ELR (cell line): ENCODE results near the gene HMCN2.
"Not testable (repeated sequence)": the region's sequence is repeated elsewhere in the genome, so short reads cannot be mapped to it uniquely, and the experiment has no call there.

Source experiments
- DNase-seq: peaks from one replicate; pipeline ENCODE4 v3.0.0-alpha.2; 2015; ENCODE audit warnings: low read depth

The HMCN2 gene

GRCh38 chr9:130264414-130265350 is 878 bp upstream of the HMCN2 start:
- DNase-seq = no peak

- no peak for DNase-seq
Observed at GRCh38 chr9:130266236-130267098, 907 bp downstream of the HMCN2 start.

DNA sequence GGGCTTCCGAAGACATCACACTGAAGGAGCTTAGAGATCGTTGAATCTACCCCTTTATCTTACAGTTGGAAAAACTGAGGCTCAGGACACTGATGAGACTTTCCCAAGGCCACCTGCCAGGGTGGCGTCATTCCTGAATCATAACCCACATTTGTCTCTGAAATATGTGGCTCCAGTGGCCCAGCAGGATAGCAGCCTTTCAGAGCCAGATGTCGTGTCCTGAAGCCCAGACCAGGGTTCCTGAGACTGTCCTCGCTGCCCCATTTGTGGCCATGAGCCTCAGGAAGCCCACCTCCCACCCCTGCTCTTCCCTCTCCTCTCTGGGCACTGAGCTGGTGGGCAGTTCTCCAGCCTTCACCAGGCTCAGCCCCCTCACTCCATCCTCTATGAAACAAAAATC is 2.4 kb downstream of the HMCN2 start:
- DNase-seq = no peak

GRCh38 chr9:130268521-130269211 is 3.1 kb downstream of the HMCN2 start:
- DNase-seq = no peak

GRCh38 chr9:130271473-130271872 is 5.9 kb downstream of the HMCN2 start:
- no peak for DNase-seq

DNA sequence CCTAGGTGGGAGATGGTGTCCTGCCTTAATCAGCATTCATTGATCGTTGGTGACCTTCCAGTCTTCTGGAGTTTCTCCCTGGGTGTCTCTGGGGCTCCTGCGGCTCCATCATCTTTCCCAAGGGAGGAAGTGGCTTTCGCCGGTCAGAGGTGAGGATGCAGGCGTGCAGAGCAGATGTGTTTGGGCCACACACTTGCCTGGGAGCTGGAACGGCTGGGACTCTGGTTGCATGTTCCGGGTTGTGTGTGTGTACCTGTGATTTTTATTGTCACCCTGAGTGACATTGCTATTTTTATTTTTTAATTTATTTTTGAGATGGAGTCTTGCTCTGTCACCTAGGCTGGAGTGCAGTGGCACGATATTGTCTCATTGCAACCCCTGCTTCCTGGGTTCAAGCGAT is 9.6 kb downstream of the HMCN2 start:
- DNase-seq = no peak

DNA sequence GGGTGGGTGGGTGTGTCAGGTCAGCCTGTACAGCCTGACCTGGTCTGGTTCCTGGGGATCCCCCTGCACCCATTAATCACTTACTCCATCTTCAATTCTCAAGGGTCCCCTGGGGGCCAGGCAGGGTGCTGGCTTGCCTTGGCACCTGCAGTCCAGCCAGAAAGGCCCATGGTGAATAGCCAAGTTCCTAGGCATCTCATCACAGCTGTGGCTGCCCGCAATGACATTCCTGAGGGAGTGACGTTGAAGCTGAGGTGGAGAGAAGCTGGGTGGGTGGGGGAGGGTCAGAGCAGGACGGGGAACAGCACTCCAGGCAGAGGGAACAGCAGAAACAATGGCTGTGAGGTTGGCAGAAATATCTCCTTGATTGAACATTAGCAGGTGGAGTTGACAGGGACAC is 10.6 kb downstream of the HMCN2 start:
- peak; percentile 76 for DNase-seq

GRCh38 chr9:130276955-130277354 is 11.4 kb downstream of the HMCN2 start:
- DNase-seq = no peak

DNA sequence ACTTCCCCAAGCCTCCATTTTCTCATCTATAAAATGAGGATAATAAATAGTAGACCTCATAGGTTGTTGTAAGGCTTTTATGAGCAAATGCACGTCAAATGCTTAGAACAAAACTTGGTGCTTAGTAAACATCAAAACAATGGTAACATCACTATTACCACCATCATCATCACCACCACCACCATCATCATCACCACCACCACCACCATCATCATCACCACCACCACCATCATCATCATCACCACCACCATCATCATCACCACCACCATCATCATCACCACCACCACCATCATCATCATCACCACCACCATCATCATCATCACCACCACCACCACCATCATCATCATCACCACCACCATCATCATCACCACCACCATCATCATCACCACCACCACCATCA is 12.0 kb downstream of the HMCN2 start:
- not testable (repeated sequence) for DNase-seq

DNA sequence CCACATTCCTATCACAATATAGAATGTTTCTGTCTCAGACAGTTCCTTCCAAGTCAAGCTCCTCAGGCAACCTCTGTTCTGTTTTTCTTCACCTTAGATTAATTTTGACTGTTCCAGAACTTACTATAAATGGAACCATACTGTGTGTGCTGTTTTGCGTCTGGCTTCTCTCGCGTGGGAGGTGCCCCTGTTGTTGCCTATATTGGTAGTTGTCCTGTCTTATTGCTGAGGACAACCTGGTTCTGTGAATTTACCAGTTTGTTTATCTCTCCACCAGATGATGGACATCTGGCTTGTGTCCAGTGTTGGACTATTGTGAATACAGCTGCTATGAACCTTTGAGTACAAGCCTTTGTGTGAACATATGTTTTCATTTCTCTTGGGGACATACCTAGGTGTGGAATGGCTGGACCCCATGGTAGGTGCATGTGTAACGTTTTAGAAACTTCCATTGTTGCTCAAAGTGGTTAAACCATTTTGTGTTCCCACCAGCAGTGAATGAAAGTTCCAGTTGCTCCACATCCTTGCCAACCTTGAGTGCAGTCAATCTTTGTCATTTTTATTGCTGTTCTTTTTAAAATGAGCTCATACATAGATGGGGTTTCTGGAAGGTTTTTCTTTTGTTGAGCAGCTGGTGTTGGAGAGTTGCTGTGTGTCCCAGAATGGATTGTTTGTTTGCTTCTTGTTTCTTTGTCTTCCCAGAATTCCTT is 18.1 kb downstream of the HMCN2 start:
- DNase-seq = no peak

DNA sequence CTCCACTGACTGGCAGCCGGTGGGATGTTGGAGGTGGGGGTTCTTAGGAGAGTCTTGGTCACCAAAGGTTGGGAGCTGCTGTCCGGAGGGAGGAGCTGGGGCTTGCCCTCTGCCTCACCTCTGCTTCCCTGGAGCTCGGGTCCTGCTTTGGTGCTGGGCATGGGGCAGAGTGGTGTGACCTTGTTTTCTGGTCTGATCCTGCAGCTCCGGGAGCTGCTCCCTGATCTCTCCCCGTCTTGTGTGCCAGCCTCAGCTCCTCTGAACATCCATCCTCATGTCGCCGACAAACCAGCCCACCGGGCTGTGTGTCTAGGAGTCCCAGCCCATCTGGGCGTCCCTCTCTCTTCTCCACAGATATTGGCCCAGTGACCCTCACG is 18.7 kb downstream of the HMCN2 start:
- no peak for DNase-seq

DNA sequence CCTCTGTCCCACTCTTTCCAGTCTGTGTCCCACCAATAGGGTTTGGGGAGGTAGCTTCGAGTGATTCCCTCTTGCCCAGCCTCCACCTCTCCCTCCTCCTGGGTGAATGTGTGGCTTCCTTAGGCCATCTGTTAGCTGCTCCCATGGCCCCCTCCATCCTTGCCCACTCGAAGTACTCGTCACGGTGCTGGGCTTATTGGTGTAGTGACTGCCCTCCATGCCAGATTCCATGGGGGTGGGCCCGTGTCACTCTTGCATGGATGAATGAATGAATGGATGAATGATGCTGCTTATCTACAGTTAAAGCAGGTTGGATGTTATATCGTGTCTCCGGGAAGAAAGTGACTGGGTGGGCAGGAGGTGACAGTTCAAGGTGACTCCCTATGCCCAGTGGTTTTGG is 19.1 kb downstream of the HMCN2 start:
- no peak for DNase-seq

DNA sequence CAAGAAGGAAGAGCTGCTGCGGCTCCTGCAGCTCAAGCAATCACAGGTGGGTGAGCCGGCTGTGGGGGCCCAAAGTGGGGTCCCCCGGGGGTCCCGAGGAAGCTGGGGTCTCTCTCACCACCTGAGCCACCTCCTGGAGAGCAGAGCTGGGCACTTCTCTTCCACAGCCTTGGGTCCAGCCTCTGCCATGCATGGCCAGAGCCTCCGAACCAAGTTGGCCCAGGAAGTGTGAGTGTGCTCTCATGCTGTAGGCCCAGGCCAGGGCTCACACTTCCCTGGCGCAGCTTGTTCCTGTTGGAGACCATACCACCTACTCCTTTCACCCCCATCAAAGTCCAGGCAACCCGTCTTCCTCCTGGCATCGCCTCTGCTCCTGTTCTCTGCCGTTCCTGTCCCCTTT is 19.7 kb downstream of the HMCN2 start:
- no peak for DNase-seq

- DNase-seq = no peak
Observed at GRCh38 chr9:130286072-130286770, 20.7 kb downstream of the HMCN2 start.

DNA sequence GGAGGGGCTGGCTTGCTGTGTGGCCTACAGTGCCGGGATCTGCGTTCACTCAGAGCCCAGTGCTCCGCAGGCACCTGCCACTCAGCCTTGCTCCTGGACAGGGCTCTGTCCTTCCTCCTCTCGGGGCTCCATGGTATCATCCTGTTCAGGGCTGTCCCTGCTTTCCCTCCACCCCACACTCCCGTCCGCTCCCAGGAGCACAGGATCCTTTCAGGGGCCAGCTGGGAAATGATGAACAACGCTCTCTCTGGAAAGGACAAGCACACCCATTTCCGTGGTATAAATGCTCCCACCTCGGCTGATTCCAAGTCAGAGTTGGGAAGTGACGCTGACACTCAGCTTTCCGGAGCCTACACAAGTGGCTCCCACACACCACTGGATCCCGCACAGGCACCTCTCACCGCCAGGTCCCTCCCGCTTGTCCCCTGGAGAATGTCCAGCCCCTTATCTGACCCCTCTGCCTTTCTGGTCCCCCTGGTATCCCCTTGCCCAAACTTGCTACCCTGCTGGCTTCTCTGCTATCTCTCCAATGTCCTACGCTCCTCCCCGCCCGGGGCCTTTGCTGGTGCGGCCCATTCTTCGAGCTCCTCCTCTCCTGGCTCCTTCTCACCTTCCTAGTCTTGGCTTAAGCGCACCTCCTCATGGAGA is 21.3 kb downstream of the HMCN2 start:
- no peak for DNase-seq

- DNase-seq = no peak
Observed at GRCh38 chr9:130287736-130288135, 22.2 kb downstream of the HMCN2 start.

DNA sequence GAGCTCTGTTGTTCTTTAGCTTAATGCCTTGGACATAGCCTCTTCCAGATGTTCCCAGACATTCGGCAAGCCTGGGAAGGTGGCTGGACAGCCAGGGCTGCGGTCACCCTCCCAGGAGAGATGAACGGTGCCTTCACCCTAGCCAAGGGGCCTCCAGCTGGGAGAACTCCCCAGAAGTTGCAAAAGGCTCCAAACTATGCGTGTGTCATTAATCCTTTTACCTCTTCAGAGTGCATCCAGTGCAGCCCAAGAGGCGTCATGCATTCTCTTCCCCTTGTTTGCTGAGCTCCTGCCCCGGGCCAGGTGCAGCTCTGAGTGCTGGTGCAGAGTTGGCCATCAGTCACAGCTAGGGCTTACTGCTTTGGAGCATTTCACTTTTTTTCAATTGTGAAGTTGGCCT is 22.8 kb downstream of the HMCN2 start:
- DNase-seq = no peak

GRCh38 chr9:130288926-130289690 is 23.5 kb downstream of the HMCN2 start:
- no peak for DNase-seq

DNA sequence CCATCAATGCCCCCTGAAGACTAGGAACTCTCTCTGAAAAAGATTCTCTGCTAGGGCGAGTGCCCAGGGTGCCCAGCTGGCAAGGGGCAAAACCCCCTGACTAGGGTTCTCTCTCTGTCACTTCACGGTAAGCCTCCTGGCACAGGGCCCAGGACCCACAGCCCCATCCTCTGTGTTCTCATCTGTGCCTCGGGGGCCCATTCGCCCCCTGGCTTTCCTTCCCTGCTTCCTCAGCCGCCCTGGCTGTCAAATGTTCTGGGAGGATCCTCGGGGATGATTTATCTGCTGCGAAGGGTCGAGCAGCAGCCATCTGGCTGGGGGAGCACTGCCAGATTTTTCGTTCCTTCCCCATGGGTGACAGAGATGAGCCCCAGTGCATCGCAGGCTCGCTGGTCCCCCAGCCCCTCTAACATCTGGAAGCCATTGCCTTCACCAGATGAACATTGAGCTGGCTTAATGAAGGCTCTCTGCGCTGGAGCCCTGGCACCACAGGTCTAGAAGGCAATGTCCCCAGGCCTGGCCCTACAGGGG is 24.2 kb downstream of the HMCN2 start:
- no peak for DNase-seq
